ENCODE data around the gene RBP2.

Gene RBP2

GRCh38 chr3:139458348-139458747 lies 18.0 kb downstream of the RBP2 start:
- no peaks in the 10 kb centered on the region for H3K9me3 ChIP-seq (ENCODE audit: insufficient read depth, low read length)
- H3K4me3 ChIP-seq (ENCODE audit: low read length), result no peak overlapping the region
- H3K27ac ChIP-seq (ENCODE audit: low read length), result no peak overlapping the region
- H3K4me1 ChIP-seq (ENCODE audit: low read length), result no peaks in the 10 kb centered on the region
- H4K20me1 ChIP-seq (ENCODE audit: insufficient read depth, low read length), result no peaks in the 10 kb centered on the region
- H3K9ac ChIP-seq (ENCODE audit: low read length), result no peak overlapping the region
- no peak for TF ChIP-seq EZH2phosphoT487 (IDR thresholded peaks at IDR 0.05; ENCODE audit: low read depth)
- no peak for TF ChIP-seq CTCF (IDR thresholded peaks at IDR 0.05; ENCODE audit: low read depth, low read length)
- H2AFZ ChIP-seq (ENCODE audit: low read depth, low read length), result no peak overlapping the region
- no peaks in the 10 kb centered on the region for H3K27me3 ChIP-seq (ENCODE audit: low read depth, low read length)
- no peak overlapping the region for H3K4me2 ChIP-seq (ENCODE audit: low read length)
- no peaks in the 10 kb centered on the region for H3K79me2 ChIP-seq (ENCODE audit: low read length)
- no peaks in the 10 kb centered on the region for H3K36me3 ChIP-seq (replicated peaks; ENCODE audit: low read depth, low read length)

GRCh38 chr3:139457066-139457465 lies 19.2 kb downstream of the RBP2 start:
- H3K36me3 ChIP-seq (replicated peaks; ENCODE audit: low read depth, low read length), result no peaks in the 10 kb centered on the region
- no peaks in the 10 kb centered on the region for H3K79me2 ChIP-seq (ENCODE audit: low read length)
- no peaks in the 10 kb centered on the region for H3K9me3 ChIP-seq (ENCODE audit: insufficient read depth, low read length)
- no peak overlapping the region for H3K9ac ChIP-seq (ENCODE audit: low read length)
- H3K27ac ChIP-seq (ENCODE audit: low read length), result no peak overlapping the region
- TF ChIP-seq EZH2phosphoT487 (IDR thresholded peaks at IDR 0.05; ENCODE audit: low read depth), result no peak
- TF ChIP-seq CTCF (IDR thresholded peaks at IDR 0.05; ENCODE audit: low read depth, low read length), result no peak
- H3K4me3 ChIP-seq (ENCODE audit: low read length), result no peak overlapping the region
- H3K27me3 ChIP-seq (ENCODE audit: low read depth, low read length), result no peaks in the 10 kb centered on the region
- H4K20me1 ChIP-seq (ENCODE audit: insufficient read depth, low read length), result no peaks in the 10 kb centered on the region
- H3K4me2 ChIP-seq (ENCODE audit: low read length), result no peak overlapping the region
- H3K4me1 ChIP-seq (ENCODE audit: low read length), result no peaks in the 10 kb centered on the region
- no peak overlapping the region for H2AFZ ChIP-seq (ENCODE audit: low read depth, low read length)

- no peak overlapping the region for H2AFZ ChIP-seq (ENCODE audit: low read depth, low read length)
- H3K4me3 ChIP-seq (ENCODE audit: low read length), result no peak overlapping the region
- no peaks in the 10 kb centered on the region for H3K27me3 ChIP-seq (ENCODE audit: low read depth, low read length)
- H3K36me3 ChIP-seq (replicated peaks; ENCODE audit: low read depth, low read length), result no peaks in the 10 kb centered on the region
- no peaks in the 10 kb centered on the region for H3K9me3 ChIP-seq (ENCODE audit: insufficient read depth, low read length)
- H3K4me1 ChIP-seq (ENCODE audit: low read length), result no peaks in the 10 kb centered on the region
- H3K27ac ChIP-seq (ENCODE audit: low read length), result no peak overlapping the region
- no peaks in the 10 kb centered on the region for H3K79me2 ChIP-seq (ENCODE audit: low read length)
- H3K9ac ChIP-seq (ENCODE audit: low read length), result no peak overlapping the region
- H4K20me1 ChIP-seq (ENCODE audit: insufficient read depth, low read length), result no peaks in the 10 kb centered on the region
- TF ChIP-seq EZH2phosphoT487 (IDR thresholded peaks at IDR 0.05; ENCODE audit: low read depth), result no peak
- TF ChIP-seq CTCF (IDR thresholded peaks at IDR 0.05; ENCODE audit: low read depth, low read length), result no peak
- no peak overlapping the region for H3K4me2 ChIP-seq (ENCODE audit: low read length)
Observed at GRCh38 chr3:139456386-139456785, 19.9 kb downstream of the RBP2 start.

- no peaks in the 10 kb centered on the region for H3K36me3 ChIP-seq (replicated peaks; ENCODE audit: low read depth, low read length)
- no peak overlapping the region for H3K27ac ChIP-seq (ENCODE audit: low read length)
- H3K4me2 ChIP-seq (ENCODE audit: low read length), result no peak overlapping the region
Observed at GRCh38 chr3:139455855-139456254, 20.5 kb downstream of the RBP2 start.

More at GRCh38 chr3:139455855-139456254, 20.5 kb downstream of the RBP2 start:
- H3K27me3 ChIP-seq (ENCODE audit: low read depth, low read length), result no peaks in the 10 kb centered on the region
- no peaks in the 10 kb centered on the region for H3K79me2 ChIP-seq (ENCODE audit: low read length)
- H3K9me3 ChIP-seq (ENCODE audit: insufficient read depth, low read length), result no peaks in the 10 kb centered on the region
- H2AFZ ChIP-seq (ENCODE audit: low read depth, low read length), result no peak overlapping the region
- H3K4me3 ChIP-seq (ENCODE audit: low read length), result no peak overlapping the region
- H4K20me1 ChIP-seq (ENCODE audit: insufficient read depth, low read length), result no peaks in the 10 kb centered on the region
- TF ChIP-seq CTCF (IDR thresholded peaks at IDR 0.05; ENCODE audit: low read depth, low read length), result 0 out of 2 replicates have a peak, but pooled peaks have one; percentile 5
- no peak for TF ChIP-seq EZH2phosphoT487 (IDR thresholded peaks at IDR 0.05; ENCODE audit: low read depth)
- H3K9ac ChIP-seq (ENCODE audit: low read length), result no peak overlapping the region
- H3K4me1 ChIP-seq (ENCODE audit: low read length), result no peaks in the 10 kb centered on the region

Data from OCI-LY3 (cell line).